Measurements from ENCODE around the gene SMIM15. TPM values are rescaled to one million over a fixed set of nuclear protein-coding genes. Genes with fewer than 3 reads are reported as not detected.

The SMIM15 gene
- polyA plus RNA-seq, 1 of the 3 experiments (the other 2 are of a cell fraction), result 51.1 TPM

DNA sequence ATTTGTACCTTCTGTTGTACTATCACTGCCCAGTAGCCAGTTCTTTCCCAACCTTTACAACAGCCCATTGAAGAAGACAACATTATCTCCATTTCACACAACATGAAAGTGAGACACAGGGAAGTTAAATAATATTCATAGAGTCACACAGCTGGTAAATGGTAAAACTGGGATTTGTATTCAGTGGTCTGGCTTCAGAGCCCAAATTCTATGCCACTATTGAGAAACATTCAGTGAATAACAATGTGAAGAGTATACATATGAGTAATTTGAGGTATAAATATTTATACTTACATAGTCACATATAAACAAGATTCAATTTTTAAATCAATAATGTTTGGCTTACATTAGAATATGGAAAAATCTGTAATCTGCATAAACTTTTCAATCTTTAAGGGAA is 13.8 kb downstream of the SMIM15 start:
- DNase-seq, result no peak
- Histone ChIP-seq H3K36me3 (replicated peaks in 1 of 2; ENCODE audit: control insufficient read depth in 1 of 2, insufficient read depth in 2 of 2, low read length in 1 of 2) (no peaks in the 10 kb centered on the region), H3K9me3 (no peaks in the 10 kb centered on the region), H3K79me2 (ENCODE audit: insufficient read depth) (no peaks in the 10 kb centered on the region), H3F3A (replicated peaks; ENCODE audit: insufficient read depth) (peaks cover 8% of the 10 kb centered on the region), H3K9me2 (no peaks in the 10 kb centered on the region), H3K4me3 (ENCODE audit: low read depth in 2 of 2, low read length in 1 of 2) (no peak overlapping the region), H3K4me1 (ENCODE audit: control insufficient read depth in 1 of 2, insufficient read depth in 2 of 2, low read depth in 1 of 2, low read length in 1 of 2) (no peaks in the 10 kb centered on the region), H2AFZ (ENCODE audit: low read depth) (no peak overlapping the region), H3K4me2 (no peak overlapping the region), H3K9ac (no peak overlapping the region), H3K27me3 (ENCODE audit: insufficient read depth) (no peaks in the 10 kb centered on the region), H4K20me1 (ENCODE audit: insufficient read depth) (no peaks in the 10 kb centered on the region), H3K27ac (ENCODE audit: low read depth in 2 of 2, low read length in 1 of 2) (no peak overlapping the region)
- ChIA-PET CTCF (interaction anchor here (1.0 kb wide), 1 partner anchor 9 kb away, joined by 3 read pairs; no protein-coding TSS in a partner anchor), POLR2A (no interaction called here)
- TF ChIP-seq MXI1 (IDR thresholded peaks at IDR 0.05; ENCODE audit: low read depth, low read length) (no peak), MEF2A (IDR thresholded peaks at IDR 0.05; ENCODE audit: borderline replicate concordance, low read depth) (no peak), EP300 (IDR thresholded peaks at IDR 0.05; ENCODE audit: borderline replicate concordance in 1 of 2, low read depth in 1 of 2, low read length in 1 of 2) (no peak), FOXJ3 (CRISPR knock-in tag; IDR thresholded peaks at IDR 0.05) (no peak), FOXM1 (IDR thresholded peaks at IDR 0.05; ENCODE audit: low read depth) (no peak), POLR2AphosphoS5 (IDR thresholded peaks at IDR 0.05; ENCODE audit: low read depth, low read length) (no peak), FOSL2 (IDR thresholded peaks at IDR 0.05; ENCODE audit: borderline replicate concordance, low read depth) (no peak), SMC3 (IDR thresholded peaks at IDR 0.05; ENCODE audit: low read depth, low read length) (no peak), RCOR1 (IDR thresholded peaks at IDR 0.05; ENCODE audit: low read length) (no peak), SIN3A (IDR thresholded peaks at IDR 0.05; ENCODE audit: borderline replicate concordance, low read depth, low read length) (no peak), RAD21 (IDR thresholded peaks at IDR 0.05; ENCODE audit: low read length) (no peak), EZH2phosphoT487 (IDR thresholded peaks at IDR 0.05; ENCODE audit: borderline replicate concordance, low read depth) (no peak)
- TF ChIP-seq, protein P1, sequence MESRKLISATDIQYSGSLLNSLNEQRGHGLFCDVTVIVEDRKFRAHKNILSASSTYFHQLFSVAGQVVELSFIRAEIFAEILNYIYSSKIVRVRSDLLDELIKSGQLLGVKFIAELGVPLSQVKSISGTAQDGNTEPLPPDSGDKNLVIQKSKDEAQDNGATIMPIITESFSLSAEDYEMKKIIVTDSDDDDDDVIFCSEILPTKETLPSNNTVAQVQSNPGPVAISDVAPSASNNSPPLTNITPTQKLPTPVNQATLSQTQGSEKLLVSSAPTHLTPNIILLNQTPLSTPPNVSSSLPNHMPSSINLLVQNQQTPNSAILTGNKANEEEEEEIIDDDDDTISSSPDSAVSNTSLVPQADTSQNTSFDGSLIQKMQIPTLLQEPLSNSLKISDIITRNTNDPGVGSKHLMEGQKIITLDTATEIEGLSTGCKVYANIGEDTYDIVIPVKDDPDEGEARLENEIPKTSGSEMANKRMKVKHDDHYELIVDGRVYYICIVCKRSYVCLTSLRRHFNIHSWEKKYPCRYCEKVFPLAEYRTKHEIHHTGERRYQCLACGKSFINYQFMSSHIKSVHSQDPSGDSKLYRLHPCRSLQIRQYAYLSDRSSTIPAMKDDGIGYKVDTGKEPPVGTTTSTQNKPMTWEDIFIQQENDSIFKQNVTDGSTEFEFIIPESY (IDR thresholded peaks at IDR 0.05; ENCODE audit: borderline replicate concordance, low read depth), result no peak
- TF ChIP-seq, protein P2, sequence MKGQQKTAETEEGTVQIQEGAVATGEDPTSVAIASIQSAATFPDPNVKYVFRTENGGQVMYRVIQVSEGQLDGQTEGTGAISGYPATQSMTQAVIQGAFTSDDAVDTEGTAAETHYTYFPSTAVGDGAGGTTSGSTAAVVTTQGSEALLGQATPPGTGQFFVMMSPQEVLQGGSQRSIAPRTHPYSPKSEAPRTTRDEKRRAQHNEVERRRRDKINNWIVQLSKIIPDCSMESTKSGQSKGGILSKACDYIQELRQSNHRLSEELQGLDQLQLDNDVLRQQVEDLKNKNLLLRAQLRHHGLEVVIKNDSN (IDR thresholded peaks at IDR 0.05; ENCODE audit: borderline replicate concordance, low read depth), result no peak
- TF ChIP-seq, protein P3, sequence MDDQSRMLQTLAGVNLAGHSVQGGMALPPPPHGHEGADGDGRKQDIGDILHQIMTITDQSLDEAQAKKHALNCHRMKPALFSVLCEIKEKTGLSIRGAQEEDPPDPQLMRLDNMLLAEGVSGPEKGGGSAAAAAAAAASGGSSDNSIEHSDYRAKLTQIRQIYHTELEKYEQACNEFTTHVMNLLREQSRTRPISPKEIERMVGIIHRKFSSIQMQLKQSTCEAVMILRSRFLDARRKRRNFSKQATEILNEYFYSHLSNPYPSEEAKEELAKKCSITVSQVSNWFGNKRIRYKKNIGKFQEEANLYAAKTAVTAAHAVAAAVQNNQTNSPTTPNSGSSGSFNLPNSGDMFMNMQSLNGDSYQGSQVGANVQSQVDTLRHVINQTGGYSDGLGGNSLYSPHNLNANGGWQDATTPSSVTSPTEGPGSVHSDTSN (IDR thresholded peaks at IDR 0.05), result no peak

DNA sequence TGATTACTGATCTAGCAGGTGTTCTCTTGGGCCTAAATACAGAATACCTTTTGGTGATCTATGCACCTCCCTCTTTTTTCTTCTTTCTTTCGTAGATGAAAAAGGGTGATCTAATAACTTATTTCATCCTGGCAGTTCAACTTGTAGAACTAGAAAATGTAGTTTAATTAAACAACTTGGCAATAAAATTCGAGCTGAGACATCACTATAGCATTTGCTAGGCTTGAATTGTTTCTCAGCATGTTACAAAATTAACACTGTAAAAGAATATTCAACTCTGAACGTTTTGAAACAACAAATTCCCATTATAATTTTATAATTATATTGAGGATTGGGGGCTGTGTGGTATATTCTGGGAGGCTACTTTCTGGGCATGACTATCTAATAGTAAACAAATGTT is 19.5 kb downstream of the SMIM15 start:
- 77% methylated on average over 3 of the region's 3 CpGs for WGBS (ENCODE audit: low lambda C conversion rate)
- Histone ChIP-seq H3K27ac (ENCODE audit: low read depth in 2 of 2, low read length in 1 of 2) (no peak overlapping the region), H3F3A (replicated peaks; ENCODE audit: insufficient read depth) (no peaks in the 10 kb centered on the region), H3K4me3 (ENCODE audit: low read depth in 2 of 2, low read length in 1 of 2) (no peak overlapping the region), H3K27me3 (ENCODE audit: insufficient read depth) (no peaks in the 10 kb centered on the region), H3K36me3 (replicated peaks in 1 of 2; ENCODE audit: control insufficient read depth in 1 of 2, insufficient read depth in 2 of 2, low read length in 1 of 2) (no peaks in the 10 kb centered on the region), H4K20me1 (ENCODE audit: insufficient read depth) (no peaks in the 10 kb centered on the region), H3K9me3 (no peaks in the 10 kb centered on the region), H3K4me1 (ENCODE audit: control insufficient read depth in 1 of 2, insufficient read depth in 2 of 2, low read depth in 1 of 2, low read length in 1 of 2) (peaks cover 0 to 6% of the 10 kb centered on the region in 2 experiments; a peak in 1 of 4 replicates), H3K9me2 (no peaks in the 10 kb centered on the region), H3K9ac (no peak overlapping the region), H3K4me2 (no peak overlapping the region), H2AFZ (ENCODE audit: low read depth) (no peak overlapping the region), H3K79me2 (ENCODE audit: insufficient read depth) (no peaks in the 10 kb centered on the region)
- ChIA-PET POLR2A (no interaction called here), CTCF (no interaction called here)
- DNase-seq, result no peak
- no peak for TF ChIP-seq CHD2 (IDR thresholded peaks at IDR 0.05; ENCODE audit: low read length, partially characterized antibody)
- no peak for TF ChIP-seq GATA2 (CRISPR knock-in tag; IDR thresholded peaks at IDR 0.05)
- no peak for TF ChIP-seq FOXM1 (IDR thresholded peaks at IDR 0.05; ENCODE audit: low read depth)
- TF ChIP-seq ELF1 (IDR thresholded peaks at IDR 0.05), result no peak
- TF ChIP-seq JUND (IDR thresholded peaks at IDR 0.05), result no peak
- TF ChIP-seq, protein P2 (IDR thresholded peaks at IDR 0.05; ENCODE audit: borderline replicate concordance, low read depth), result no peak
- no peak for TF ChIP-seq RXRA (IDR thresholded peaks at IDR 0.05; ENCODE audit: borderline replicate concordance, low read depth)
- TF ChIP-seq SIN3A (IDR thresholded peaks at IDR 0.05; ENCODE audit: borderline replicate concordance, low read depth, low read length), result no peak
- no peak for TF ChIP-seq MXI1 (IDR thresholded peaks at IDR 0.05; ENCODE audit: low read depth, low read length)
- TF ChIP-seq TEAD4 (IDR thresholded peaks at IDR 0.05; ENCODE audit: borderline replicate concordance, insufficient read depth), result no peak
